Measurements from ENCODE around the gene CCM2.

CCM2 gene

DNA sequence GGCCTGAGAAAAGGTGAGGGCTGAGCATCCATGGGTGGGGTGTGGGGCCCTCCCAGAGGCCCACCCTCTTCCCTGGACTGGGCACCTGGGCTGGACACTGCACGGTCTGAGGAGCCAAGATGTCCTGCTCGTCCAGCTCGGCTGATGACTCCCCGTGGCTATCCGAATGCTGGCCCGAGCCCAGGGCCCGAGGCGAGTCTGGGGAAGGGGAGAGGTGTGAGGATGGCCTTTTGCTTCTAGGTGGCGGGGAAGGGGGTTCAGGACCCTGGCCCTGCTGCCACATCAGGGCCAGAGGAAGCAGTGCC, 81.6 kb downstream of the CCM2 start:
- TF ChIP-seq, protein P1, sequence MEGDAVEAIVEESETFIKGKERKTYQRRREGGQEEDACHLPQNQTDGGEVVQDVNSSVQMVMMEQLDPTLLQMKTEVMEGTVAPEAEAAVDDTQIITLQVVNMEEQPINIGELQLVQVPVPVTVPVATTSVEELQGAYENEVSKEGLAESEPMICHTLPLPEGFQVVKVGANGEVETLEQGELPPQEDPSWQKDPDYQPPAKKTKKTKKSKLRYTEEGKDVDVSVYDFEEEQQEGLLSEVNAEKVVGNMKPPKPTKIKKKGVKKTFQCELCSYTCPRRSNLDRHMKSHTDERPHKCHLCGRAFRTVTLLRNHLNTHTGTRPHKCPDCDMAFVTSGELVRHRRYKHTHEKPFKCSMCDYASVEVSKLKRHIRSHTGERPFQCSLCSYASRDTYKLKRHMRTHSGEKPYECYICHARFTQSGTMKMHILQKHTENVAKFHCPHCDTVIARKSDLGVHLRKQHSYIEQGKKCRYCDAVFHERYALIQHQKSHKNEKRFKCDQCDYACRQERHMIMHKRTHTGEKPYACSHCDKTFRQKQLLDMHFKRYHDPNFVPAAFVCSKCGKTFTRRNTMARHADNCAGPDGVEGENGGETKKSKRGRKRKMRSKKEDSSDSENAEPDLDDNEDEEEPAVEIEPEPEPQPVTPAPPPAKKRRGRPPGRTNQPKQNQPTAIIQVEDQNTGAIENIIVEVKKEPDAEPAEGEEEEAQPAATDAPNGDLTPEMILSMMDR (IDR thresholded peaks at IDR 0.05; ENCODE audit: low read depth, low read length, missing control alignments) = no peak
- no peak for DNase-seq (ENCODE audit: extremely low read depth, low read depth)
- H3K4me3 ChIP-seq (replicated peaks; ENCODE audit: low read depth, low read length) = no peak overlapping the region

DNA sequence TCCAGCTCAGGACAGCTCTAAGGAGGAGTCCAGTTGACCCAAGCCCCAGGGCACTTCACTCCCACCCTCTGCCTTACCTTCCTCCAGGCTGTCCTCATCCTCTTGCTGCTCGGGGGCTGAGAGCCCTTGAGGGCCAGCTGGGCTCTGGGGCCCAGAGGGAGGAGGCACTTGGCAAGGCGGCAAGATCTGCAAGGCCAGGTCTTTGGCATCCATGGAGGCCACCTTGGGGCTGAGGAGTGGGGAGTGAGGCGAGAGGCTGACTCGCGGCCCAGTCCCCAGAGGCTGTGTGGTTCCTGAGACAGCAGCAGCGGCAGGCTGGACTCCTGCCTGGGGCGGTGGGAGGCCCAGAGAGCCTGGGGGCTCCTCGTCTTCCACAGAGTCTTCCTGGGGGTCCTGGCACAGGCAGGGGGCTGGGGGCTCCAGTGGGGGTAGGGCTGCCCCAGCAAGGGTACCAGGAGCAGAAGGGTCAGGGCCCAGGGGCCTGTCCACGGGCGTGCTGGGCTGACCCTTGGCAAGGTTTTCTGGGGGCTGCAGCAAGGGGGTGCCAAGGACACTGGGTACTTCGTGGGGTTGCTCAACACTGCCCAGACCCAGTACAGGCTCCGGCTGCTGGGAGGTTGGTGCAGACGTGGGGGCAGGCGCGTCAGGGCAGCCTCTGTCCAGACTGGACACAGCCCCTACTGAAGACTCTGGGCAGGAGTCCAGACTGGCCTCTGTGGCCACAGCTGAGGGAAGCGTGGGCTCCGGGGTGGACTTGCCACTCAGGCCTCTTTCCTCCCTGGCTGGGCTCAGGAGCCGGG, 82.2 kb downstream of the CCM2 start:
- no peak for DNase-seq (ENCODE audit: extremely low read depth, low read depth)
- TF ChIP-seq, protein P1 (IDR thresholded peaks at IDR 0.05; ENCODE audit: low read depth, low read length, missing control alignments) = no peak
- no peak overlapping the region for H3K4me3 ChIP-seq (replicated peaks; ENCODE audit: low read depth, low read length)

DNA sequence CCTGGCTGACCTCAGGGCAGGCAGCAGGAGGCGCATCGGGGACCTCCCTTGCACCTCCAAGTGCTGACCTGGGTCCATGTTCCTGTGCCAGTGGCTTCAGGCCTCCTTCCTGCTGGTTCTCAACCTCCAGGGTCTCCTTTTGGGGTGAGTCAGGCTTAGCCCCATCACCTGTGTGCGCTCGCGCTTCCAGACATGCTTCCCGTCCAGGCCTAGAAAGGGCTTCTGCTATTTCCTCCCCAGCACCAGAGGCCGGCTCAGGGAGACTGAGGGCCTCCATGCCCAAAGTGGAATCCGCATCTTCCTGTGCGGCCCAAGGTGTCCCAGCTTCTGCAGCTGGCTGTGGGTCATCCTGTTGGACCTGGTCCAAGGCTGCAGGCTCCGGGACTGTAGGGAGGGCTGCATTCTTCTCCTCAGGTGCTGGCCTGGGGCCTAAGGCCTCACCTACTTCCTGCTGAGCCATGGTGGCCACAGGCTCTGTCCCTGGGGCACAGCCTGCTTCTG, 82.9 kb downstream of the CCM2 start:
- TF ChIP-seq, protein P1 (IDR thresholded peaks at IDR 0.05; ENCODE audit: low read depth, low read length, missing control alignments) = no peak
- H3K4me3 ChIP-seq (replicated peaks; ENCODE audit: low read depth, low read length) = no peak overlapping the region
- no peak for DNase-seq (ENCODE audit: extremely low read depth, low read depth)

DNA sequence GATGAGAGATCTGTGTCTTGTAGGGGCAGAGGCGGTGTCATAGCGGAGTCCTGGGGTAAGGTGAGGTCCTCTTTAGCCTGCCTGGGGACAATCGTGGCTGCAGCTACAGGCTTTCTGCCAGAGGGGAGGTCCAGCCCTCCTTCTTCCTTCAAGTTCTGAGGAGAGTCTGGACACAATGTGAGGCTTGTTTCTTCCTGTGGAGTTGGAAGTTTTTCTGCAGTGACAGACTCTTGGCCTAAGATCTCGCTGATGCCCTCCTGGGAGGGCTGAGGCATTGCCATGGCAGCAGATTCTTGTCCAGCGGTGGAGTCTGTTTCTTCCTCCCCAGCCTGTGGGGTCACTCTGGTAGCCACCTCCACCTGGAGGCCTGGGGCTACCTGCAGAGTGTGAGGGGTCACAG, 84.3 kb downstream of the CCM2 start:
- DNase-seq (ENCODE audit: extremely low read depth, low read depth) = no peak
- TF ChIP-seq, protein P1 (IDR thresholded peaks at IDR 0.05; ENCODE audit: low read depth, low read length, missing control alignments) = no peak
- no peak overlapping the region for H3K4me3 ChIP-seq (replicated peaks; ENCODE audit: low read depth, low read length)

DNA sequence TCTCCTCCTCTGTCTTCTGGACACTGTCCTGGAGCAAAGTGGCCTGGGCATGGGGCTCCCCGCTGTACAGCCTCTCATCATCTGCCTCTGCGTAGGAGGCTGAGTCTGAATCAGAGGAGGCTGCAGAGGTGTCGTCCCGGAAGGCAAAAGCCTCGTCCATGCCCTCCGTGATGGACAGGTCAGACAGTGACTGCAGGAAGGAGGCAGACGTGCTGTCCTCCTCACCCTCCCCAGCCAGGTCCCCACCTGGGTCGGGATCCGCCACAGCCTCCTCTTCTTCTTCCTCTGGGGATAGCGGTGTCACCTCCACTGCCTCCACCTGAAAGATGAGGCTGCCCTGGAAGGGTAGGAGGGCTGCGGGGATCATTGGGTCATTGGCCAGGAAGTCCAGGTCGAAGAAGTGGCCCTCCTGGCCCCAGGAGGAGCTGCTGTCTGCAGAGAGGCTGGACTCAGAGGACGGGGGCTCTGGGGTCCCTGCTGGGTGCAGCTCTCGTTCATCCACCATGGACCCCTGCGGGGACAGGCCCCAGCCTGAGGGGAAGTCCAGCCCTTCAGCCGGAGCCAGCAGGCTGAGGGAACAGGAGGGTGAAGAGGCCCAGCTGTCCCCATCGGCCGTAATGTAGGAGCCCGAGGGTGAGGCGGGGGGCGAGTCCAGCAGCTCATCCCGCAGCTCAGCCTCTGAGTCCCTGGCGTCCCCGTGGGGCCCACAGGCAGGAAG, 85.1 kb downstream of the CCM2 start:
- H3K4me3 ChIP-seq (replicated peaks; ENCODE audit: low read depth, low read length) = no peak overlapping the region
- DNase-seq (ENCODE audit: extremely low read depth, low read depth) = no peak
- TF ChIP-seq, protein P1 (IDR thresholded peaks at IDR 0.05; ENCODE audit: low read depth, low read length, missing control alignments) = no peak

DNA sequence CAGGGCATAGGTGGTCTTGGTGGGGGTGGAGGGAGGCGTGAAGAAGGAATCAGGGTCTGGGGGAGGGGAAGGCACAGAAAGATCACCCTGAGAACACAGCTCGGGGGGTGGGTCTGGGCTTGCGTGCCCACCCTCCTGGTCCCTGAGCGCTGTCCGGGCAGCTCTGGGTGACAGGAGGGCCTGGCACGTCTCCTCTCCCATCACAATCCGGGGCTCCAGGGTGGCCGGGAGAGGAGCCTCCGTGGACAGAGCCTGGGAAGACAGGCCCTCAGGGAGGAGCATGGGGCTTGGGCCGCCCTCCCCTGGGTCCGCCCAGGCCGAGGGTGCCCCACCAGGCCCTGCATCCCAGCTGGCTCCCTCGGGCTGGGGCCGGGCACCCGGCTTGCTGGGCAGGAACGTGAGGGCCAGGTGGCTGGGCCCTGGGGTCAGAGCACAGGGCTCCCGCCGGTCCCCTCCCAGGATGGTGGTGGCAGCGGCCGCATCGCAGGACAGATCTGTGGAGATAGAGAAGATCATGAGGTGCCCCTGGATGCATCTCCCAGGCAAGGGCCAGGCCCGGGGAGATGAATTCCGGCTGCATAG, 85.7 kb downstream of the CCM2 start:
- TF ChIP-seq, protein P1 (IDR thresholded peaks at IDR 0.05; ENCODE audit: low read depth, low read length, missing control alignments) = no peak

More for the DNA sequence above, 85.7 kb downstream of the CCM2 start:
- DNase-seq (ENCODE audit: extremely low read depth, low read depth) = no peak
- no peak overlapping the region for H3K4me3 ChIP-seq (replicated peaks; ENCODE audit: low read depth, low read length)
